ENCODE results near the gene PLD5. TPM values are rescaled to one million over a fixed set of nuclear protein-coding genes. Genes with fewer than 3 reads are reported as not detected.

The PLD5 gene
- total RNA-seq, 4 donors from 2014 or later, result 0.16 TPM; not detected in 3

DNA sequence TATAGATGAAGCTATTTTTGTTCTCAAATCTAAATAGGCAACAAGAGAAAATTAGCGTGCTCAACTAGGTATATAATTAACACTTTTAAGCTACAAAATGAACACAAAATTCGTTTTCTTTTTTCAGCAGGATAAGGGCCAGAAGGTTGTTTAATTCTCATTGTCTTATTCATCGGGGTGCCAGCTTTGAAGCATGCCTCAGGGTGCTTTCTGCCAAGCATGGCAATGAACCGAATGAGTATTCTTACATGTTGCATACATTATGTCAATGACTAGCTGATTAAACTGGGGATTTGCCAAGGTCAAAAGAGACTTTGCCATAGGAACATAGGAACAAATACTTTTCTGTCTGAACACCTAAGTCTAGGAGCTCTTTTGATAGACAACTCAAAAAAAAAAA, 423.6 kb downstream of the PLD5 start:
- TF ChIP-seq, protein P1, sequence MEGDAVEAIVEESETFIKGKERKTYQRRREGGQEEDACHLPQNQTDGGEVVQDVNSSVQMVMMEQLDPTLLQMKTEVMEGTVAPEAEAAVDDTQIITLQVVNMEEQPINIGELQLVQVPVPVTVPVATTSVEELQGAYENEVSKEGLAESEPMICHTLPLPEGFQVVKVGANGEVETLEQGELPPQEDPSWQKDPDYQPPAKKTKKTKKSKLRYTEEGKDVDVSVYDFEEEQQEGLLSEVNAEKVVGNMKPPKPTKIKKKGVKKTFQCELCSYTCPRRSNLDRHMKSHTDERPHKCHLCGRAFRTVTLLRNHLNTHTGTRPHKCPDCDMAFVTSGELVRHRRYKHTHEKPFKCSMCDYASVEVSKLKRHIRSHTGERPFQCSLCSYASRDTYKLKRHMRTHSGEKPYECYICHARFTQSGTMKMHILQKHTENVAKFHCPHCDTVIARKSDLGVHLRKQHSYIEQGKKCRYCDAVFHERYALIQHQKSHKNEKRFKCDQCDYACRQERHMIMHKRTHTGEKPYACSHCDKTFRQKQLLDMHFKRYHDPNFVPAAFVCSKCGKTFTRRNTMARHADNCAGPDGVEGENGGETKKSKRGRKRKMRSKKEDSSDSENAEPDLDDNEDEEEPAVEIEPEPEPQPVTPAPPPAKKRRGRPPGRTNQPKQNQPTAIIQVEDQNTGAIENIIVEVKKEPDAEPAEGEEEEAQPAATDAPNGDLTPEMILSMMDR (IDR thresholded peaks at IDR 0.05; ENCODE audit: low read depth), result no peak

DNA sequence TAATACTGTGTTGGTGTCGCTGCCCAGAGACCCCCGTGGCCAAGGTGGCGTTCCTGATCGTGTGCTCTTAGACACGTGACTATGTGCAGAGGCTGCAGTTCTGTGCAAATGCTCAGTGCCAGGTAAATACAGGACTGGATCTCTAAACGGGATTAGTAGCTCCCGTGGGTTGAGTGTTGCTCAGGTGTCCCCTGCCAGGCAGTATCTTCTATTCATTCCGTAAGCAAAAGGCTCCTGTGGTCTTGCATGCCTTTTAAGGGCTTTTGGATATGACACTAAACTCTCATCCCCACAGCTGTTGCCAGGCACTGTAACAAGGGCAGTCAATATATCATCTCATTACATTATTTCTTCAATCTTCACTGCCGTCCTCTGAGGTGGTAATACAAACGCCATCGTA, 431.4 kb downstream of the PLD5 start:
- TF ChIP-seq, protein P1 (IDR thresholded peaks at IDR 0.05; ENCODE audit: low read depth), result no peak

DNA sequence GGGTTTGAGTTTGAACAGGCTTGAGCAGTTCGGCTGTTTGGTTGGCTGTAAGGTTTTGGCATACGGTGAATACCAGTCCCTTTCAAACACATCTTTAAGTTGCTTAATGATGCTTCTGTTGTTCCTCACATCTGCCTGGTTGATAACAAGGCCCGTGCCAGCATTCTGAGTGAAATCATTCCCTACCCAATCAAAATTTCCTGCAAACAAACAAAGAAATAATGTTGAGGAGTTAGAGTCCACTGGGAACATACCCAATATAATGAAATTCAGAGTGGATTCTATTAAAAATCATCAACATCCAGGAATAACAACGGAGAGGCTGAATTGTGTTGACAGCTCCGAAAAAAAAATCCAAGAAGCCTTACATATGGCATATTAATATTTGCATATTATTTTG, 434.6 kb downstream of the PLD5 start:
- TF ChIP-seq, protein P1 (IDR thresholded peaks at IDR 0.05; ENCODE audit: low read depth), result no peak

DNA sequence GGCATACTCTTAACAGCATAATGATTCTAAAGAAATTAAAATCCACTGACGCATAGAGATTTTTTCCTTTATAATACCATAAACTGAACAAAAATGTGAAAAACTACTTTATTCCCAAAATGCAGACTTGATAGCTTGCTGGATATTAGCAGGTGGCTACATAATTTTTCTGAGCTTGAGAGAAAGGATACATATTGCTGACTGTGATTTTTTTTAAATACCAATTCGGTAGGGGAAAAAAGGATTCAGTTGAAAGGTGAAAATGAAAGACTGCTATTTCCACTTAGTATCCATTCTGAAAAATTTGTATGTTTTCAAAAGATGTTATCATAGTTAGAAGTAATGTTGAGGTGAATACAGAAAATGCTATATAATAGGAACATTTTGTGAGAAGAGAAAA, 435.6 kb downstream of the PLD5 start:
- TF ChIP-seq, protein P1 (IDR thresholded peaks at IDR 0.05; ENCODE audit: low read depth), result no peak

DNA sequence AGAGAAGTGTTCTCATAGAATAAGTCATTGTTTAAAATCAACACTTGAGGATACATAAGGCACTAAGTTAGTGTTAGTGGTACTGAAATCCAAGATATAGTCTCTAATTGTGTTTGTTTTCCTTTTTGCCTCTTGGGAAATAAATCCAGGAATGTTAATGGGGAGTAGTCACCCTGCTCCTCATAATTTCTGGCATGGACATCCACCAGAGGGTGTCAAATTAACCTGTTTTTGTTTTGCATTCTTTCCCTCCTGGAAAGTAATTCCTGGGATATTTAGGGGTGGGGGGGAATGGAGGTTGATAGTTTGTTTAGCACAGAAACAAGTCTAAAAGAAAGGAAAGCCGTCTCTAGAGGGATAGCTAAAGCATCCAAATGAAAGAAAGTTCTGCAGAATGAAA, 437.8 kb downstream of the PLD5 start:
- TF ChIP-seq, protein P1 (IDR thresholded peaks at IDR 0.05; ENCODE audit: low read depth), result no peak

DNA sequence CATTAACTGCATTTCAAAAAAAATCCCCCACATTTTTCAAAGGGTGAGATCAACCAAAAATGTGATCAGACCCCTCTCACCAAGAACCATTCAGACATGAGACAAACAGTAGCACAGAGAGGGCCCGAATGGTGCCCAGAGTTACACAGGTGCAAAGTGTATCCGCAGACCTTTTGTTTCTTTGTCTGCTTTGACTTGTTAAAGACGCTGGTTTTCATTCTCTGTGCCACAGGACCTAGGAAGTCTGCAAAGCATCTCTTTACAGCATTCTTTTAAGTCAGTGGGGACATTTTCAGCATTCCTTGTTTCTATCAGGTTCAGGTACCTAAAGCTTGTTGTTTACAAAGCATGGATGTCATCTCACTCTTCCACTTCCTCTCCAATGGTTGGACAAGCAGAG, 438.4 kb downstream of the PLD5 start:
- TF ChIP-seq, protein P1 (IDR thresholded peaks at IDR 0.05; ENCODE audit: low read depth), result no peak

DNA sequence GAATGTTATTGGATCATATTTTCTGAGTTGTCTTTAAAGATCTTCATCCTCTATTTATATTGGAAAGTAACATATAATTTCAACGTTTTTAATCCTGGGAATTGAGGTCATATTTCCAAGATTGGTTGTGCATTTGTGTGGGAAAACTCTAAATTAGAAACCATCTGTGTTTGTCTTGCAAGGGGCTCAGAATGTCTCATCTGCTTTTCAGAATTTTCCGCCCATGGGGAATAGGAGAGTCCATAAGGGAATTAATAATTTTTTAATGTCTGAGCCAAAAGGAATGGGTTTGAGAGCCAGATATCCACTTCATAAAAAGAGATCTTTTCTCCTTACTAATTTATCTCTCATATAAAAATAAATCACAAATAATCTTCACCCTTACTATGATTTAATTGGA, 440.8 kb downstream of the PLD5 start:
- TF ChIP-seq, protein P1 (IDR thresholded peaks at IDR 0.05; ENCODE audit: low read depth), result no peak

All from subcutaneous adipose tissue (tissue), 4 donors.